Measurements from ENCODE around the gene TRIM37.
A peak's percentile ranks its signal among the peaks of the same experiment; 100 is the strongest.

The TRIM37 gene

DNA sequence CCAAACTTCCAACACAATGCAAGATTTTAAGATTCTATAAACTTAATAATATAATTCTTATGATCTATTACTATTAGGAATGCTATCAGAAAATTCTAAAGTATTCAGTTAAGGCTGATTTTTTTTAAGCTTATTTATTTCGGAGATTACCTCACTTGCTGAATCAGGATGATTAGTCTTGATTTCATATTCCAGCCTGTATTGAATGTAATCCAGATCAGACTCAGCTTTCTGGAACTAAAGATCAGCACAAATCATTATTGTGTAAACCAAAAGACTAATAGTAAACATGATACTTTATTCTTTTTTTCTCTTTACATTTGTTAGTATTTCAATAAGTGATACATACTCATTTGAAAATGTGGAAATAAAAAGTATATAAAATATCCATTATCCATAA, 24.5 kb upstream of the TRIM37 start:
- H3K4me3 ChIP-seq (replicated peaks in 1 of 2; ENCODE audit: low read depth in 2 of 2, low read length in 2 of 2): no peak overlapping the region
- peak in 1 of 2 donors; percentile 10 for DNase-seq (ENCODE audit: low read depth in 2 of 2)
- TF ChIP-seq, protein P1, sequence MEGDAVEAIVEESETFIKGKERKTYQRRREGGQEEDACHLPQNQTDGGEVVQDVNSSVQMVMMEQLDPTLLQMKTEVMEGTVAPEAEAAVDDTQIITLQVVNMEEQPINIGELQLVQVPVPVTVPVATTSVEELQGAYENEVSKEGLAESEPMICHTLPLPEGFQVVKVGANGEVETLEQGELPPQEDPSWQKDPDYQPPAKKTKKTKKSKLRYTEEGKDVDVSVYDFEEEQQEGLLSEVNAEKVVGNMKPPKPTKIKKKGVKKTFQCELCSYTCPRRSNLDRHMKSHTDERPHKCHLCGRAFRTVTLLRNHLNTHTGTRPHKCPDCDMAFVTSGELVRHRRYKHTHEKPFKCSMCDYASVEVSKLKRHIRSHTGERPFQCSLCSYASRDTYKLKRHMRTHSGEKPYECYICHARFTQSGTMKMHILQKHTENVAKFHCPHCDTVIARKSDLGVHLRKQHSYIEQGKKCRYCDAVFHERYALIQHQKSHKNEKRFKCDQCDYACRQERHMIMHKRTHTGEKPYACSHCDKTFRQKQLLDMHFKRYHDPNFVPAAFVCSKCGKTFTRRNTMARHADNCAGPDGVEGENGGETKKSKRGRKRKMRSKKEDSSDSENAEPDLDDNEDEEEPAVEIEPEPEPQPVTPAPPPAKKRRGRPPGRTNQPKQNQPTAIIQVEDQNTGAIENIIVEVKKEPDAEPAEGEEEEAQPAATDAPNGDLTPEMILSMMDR (IDR thresholded peaks at IDR 0.05; ENCODE audit: low read depth, low read length): no peak

DNA sequence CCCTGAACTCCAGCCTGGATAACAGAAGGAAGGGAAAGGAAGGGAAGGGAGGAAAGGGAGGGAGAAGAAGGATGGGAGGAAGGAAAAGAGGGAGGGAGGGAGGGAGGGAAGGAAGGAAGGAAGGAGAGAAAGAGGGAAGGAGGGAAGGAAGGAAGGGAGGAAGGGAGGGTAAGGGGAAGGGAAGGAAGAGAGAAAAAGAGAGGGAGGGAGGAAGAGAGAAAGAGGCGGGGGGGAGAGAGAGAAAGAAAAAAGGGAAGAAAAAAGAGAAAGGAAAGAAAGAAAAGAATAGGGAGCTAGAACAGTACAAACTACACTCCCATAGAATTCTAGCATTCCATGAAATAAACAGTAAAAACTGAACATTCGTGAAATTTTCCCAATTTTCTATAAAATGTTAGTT, 23.1 kb upstream of the TRIM37 start:
- no peak overlapping the region for H3K4me3 ChIP-seq (replicated peaks in 1 of 2; ENCODE audit: low read depth in 2 of 2, low read length in 2 of 2)
- no peak for DNase-seq (ENCODE audit: low read depth in 2 of 2)
- TF ChIP-seq, protein P1 (IDR thresholded peaks at IDR 0.05; ENCODE audit: low read depth, low read length): no peak

DNA sequence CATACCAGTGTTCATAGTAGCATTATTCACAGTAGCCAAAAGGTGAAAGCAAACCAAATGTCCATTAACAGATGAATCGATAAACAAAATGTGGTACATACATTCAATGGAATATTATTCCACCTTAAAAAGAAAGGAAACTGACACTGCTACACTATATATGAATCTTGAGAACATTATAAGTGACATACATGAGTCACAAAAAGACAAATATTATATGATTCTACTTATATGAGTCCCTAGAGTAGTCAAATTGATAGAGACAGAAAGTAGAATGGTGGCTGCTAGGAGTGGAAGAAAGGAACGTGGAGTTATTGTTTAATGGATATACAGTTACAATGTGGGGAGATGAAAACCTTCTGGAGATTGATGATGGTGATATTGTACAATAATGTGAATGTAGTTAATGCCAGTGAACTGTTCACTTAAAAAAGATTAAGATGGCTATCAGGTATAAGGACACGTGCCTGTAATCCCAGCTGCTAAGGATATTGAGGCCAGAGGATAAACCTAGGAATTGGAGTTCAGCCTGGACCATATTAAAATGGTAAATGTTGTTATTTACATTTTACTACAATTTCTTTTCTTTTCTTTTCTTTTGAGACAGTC, 20.2 kb upstream of the TRIM37 start:
- H3K4me3 ChIP-seq (replicated peaks in 1 of 2; ENCODE audit: low read depth in 2 of 2, low read length in 2 of 2): no peak overlapping the region
- DNase-seq (ENCODE audit: low read depth in 2 of 2): no peak
- TF ChIP-seq, protein P1 (IDR thresholded peaks at IDR 0.05; ENCODE audit: low read depth, low read length): no peak

DNA sequence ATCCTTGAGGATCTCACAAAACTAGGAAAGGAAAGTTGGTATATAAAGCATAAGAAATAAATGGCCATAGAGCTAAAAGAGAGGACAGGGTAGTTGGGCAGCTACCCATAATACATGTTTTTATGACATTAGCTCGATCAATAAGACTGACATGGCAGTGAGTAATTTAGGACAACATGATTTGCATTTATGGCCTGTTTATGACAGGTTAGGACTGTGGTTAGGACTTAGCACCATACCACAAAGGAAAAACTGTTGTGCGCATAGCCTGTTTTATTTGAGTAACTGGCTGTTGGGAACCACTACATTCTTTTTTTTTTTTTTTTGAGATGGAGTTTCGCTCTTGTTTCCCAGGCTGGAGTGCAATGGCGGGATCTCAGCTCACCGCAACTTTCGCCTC, 18.0 kb upstream of the TRIM37 start:
- H3K4me3 ChIP-seq (replicated peaks in 1 of 2; ENCODE audit: low read depth in 2 of 2, low read length in 2 of 2): no peak overlapping the region
- TF ChIP-seq, protein P1 (IDR thresholded peaks at IDR 0.05; ENCODE audit: low read depth, low read length): no peak
- DNase-seq (ENCODE audit: low read depth in 2 of 2): no peak

DNA sequence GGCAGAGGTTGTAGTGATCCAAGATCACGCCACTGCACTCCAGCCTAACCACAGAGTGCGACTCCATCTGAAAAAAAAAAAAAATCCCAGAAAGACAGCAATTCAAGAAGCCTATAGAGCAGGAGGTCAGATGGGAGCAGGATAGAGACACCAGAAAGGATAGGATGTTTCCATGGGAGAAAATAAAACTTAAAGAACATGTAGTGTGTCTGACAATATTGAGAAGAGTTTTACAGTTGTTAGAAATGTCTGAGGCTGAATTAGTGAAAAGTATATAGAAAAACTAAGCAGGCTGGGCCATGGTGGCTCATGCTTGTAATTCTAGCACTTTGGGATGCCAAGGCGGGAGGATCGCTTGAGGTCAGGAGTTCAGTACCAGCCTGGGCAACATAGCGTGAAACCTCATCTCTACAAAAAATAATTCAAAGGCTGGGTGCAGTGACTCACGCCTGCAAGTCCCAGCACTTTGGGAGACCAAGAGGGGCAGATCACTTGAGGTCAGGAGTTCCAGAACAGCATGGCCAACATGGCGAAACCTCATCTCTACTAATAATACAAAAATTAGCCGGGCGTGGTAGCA, 15.3 kb upstream of the TRIM37 start:
- TF ChIP-seq, protein P1 (IDR thresholded peaks at IDR 0.05; ENCODE audit: low read depth, low read length): no peak
- DNase-seq (ENCODE audit: low read depth in 2 of 2): no peak

DNA sequence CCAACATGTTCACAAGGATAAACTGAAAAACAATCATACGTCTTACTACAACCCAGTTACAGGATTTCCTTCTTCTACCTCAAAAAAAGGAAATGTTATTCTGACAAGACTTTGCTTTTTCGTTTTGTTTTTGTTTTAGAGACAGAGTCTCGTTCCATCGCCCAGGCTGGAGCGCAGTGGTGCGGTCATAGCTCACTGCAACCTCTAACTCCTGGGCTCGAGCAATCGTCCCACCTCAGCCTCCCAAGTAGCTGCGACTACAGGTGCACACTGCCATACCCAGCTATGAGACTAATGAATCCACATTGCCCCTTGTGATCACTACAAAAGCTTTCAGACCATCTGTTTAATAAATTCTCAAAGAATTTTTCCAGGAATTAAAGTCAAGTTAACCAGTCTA, 8.8 kb upstream of the TRIM37 start:
- H3K4me3 ChIP-seq (replicated peaks in 1 of 2; ENCODE audit: low read depth in 2 of 2, low read length in 2 of 2): no peak overlapping the region
- TF ChIP-seq, protein P1 (IDR thresholded peaks at IDR 0.05; ENCODE audit: low read depth, low read length): no peak
- DNase-seq (ENCODE audit: low read depth in 2 of 2): no peak

More for the DNA sequence above, 15.3 kb upstream of the TRIM37 start:
- no peak overlapping the region for H3K4me3 ChIP-seq (replicated peaks in 1 of 2; ENCODE audit: low read depth in 2 of 2, low read length in 2 of 2)

DNA sequence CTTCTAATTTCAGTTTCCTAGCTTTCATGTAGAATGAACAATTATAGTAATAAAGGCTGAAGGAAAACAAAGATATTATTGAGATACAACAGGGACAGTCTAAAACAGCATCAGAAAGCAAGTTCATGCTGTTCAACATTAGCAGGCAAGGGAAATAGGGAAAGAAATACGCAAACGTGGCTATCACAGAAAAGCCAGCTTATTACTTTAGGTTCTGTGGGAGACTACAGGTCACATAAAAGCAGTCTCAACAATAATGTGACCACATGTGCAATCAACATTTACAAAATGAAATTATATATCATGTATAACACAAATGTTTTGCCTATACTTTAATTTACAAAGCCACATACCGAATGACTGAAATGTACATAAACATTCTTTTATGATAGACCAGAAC, 4.9 kb upstream of the TRIM37 start:
- TF ChIP-seq, protein P1 (IDR thresholded peaks at IDR 0.05; ENCODE audit: low read depth, low read length): no peak
- no peak overlapping the region for H3K4me3 ChIP-seq (replicated peaks in 1 of 2; ENCODE audit: low read depth in 2 of 2, low read length in 2 of 2)
- DNase-seq (ENCODE audit: low read depth in 2 of 2): no peak
